Measurements from ENCODE around the gene SET. TPM values are rescaled to one million over a fixed set of nuclear protein-coding genes. Genes with fewer than 3 reads are reported as not detected.

Gene SET
- polyA plus RNA-seq, 4 donors, result 55.2 to 322 (median 135) TPM

DNA sequence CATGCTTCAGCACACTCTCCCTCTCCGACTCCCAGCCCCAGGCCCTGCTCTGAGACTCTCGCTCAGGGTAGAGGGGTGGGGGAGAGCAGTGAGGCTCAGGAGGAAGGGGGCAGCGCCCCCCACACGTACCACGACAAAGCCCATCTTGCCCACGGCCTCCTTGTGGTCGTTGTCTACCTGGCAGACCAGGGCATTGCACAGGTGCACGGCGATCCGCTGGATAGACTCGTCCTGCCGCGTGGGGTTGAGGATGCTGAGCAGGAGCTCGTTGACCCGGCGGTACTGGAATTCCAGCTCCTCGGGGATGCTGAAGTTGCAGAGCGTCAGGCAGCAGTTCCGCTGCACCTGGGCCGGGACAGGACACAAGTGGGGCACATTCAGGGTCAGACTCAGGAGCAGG lies 53.4 kb downstream of the SET start:
- 82 to 86% (median 86%) methylated on average over 19 to 20 of the region's 20 CpGs for WGBS, 3 donors

DNA sequence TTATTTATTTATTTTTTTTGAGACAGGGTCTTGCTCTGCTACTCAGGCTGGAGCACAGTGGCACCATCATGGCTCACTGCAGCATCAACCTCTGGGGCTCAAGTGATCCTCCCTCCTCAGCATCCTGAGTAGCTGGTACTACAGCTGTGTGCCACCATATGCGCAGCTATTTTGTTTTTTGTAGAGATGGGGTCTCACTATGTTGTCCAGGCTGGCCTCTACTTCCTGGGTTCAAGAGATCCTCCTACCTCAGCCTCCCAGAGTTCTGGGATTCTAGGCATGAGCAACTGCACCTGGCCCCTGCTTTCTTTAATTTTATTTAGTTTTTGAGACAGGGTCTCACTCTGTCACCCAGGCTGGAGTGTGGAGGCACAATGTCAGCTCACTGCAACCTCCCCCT lies 54.4 kb downstream of the SET start:
- H3K4me1 ChIP-seq (ENCODE audit: control insufficient read depth in 3 of 3, insufficient read depth in 2 of 3, low read depth in 1 of 3, low read length in 2 of 3), result no peaks in the 10 kb centered on the region
- no peaks in the 10 kb centered on the region for H3K27me3 ChIP-seq (ENCODE audit: control insufficient read depth in 3 of 3, insufficient read depth in 3 of 3, low read length in 3 of 3)
- FAIRE-seq, result no peak
- no peak overlapping the region for H3K4me3 ChIP-seq (ENCODE audit: low read depth in 1 of 3, low read length in 3 of 3)
- no peaks in the 10 kb centered on the region for H3K9me3 ChIP-seq (ENCODE audit: control insufficient read depth in 2 of 2, insufficient read depth in 1 of 2, low read depth in 1 of 2, low read length in 1 of 2)
- no peak for DNase-seq
- peaks cover 0 to 61% (median 17%) of the 10 kb centered on the region in 3 donors for H3K36me3 ChIP-seq (ENCODE audit: control insufficient read depth in 3 of 3, insufficient read depth in 2 of 3, low read depth in 1 of 3, low read length in 3 of 3)
- 97 to 100% (median 100%) methylated on average over 1 of the region's 1 CpG for WGBS, 3 donors
- H3K27ac ChIP-seq (ENCODE audit: low read depth in 1 of 3, low read length in 2 of 3), result no peak overlapping the region

More for the DNA sequence above, 53.4 kb downstream of the SET start:
- H3K4me3 ChIP-seq (ENCODE audit: low read depth in 1 of 3, low read length in 3 of 3), result no peak overlapping the region
- H3K36me3 ChIP-seq (ENCODE audit: control insufficient read depth in 3 of 3, insufficient read depth in 2 of 3, low read depth in 1 of 3, low read length in 3 of 3), result peaks cover 0 to 52% (median 17%) of the 10 kb centered on the region in 3 donors
- DNase-seq (no peak), FAIRE-seq (no peak)
- no peak overlapping the region for H3K27ac ChIP-seq (ENCODE audit: low read depth in 1 of 3, low read length in 2 of 3)
- no peaks in the 10 kb centered on the region for H3K27me3 ChIP-seq (ENCODE audit: control insufficient read depth in 3 of 3, insufficient read depth in 3 of 3, low read length in 3 of 3)
- H3K4me1 ChIP-seq (ENCODE audit: control insufficient read depth in 3 of 3, insufficient read depth in 2 of 3, low read depth in 1 of 3, low read length in 2 of 3), result no peaks in the 10 kb centered on the region
- H3K9me3 ChIP-seq (ENCODE audit: control insufficient read depth in 2 of 2, insufficient read depth in 1 of 2, low read depth in 1 of 2, low read length in 1 of 2), result no peaks in the 10 kb centered on the region

Other genes starting within 250 kb of the SET start
- 10 to 100 TPM in 2 of 4 donors, 1 to 10 TPM in 2; 4.0 to 21.8 (median 11.9) TPM for gene ODF2, start 233.2 kb upstream of the SET start, polyA plus RNA-seq
- 10 to 100 TPM; 17.8 to 31.3 (median 21.1) TPM for gene GLE1, start 184.5 kb upstream of the SET start, polyA plus RNA-seq
- 100 to 1,000 TPM in 3 of 4 donors, 10 to 100 TPM in 1; 98.1 to 243 (median 152) TPM for gene SPTAN1, start 136.6 kb upstream of the SET start, polyA plus RNA-seq
- gene DYNC2I2, start 32.4 kb upstream of the SET start, polyA plus RNA-seq, result 100 to 1,000 TPM in 2 of 4 donors, 10 to 100 TPM in 2; 37.6 to 122 (median 92.3) TPM
- 10 to 100 TPM in 1 of 4 donors, 1 to 10 TPM in 3; 4.1 to 12.3 (median 4.5) TPM for gene PKN3, start 13.3 kb downstream of the SET start, polyA plus RNA-seq
- gene ZDHHC12, start 34.9 kb downstream of the SET start, polyA plus RNA-seq, result 10 to 100 TPM; 44.6 to 99.3 (median 68.6) TPM
- 10 to 100 TPM; 24.6 to 77.2 (median 47.1) TPM for gene ZER1, start 82.7 kb downstream of the SET start, polyA plus RNA-seq
- gene TBC1D13, start 98.0 kb downstream of the SET start, polyA plus RNA-seq, result 10 to 100 TPM; 16.2 to 38.4 (median 24.0) TPM
- 10 to 100 TPM; 12.8 to 79.6 (median 57.1) TPM for gene ENDOG, start 129.3 kb downstream of the SET start, polyA plus RNA-seq
- gene SPOUT1, start 140.6 kb downstream of the SET start, polyA plus RNA-seq, result 10 to 100 TPM; 21.0 to 36.7 (median 24.0) TPM
- 1 to 10 TPM; 4.1 to 7.5 (median 5.2) TPM for gene KYAT1, start 192.7 kb downstream of the SET start, polyA plus RNA-seq
- 10 to 100 TPM in 2 of 4 donors, 1 to 10 TPM in 2; 4.1 to 28.4 (median 11.2) TPM for gene LRRC8A, start 192.9 kb downstream of the SET start, polyA plus RNA-seq
- 10 to 100 TPM in 1 of 4 donors, 1 to 10 TPM in 3; 1.1 to 25.8 (median 4.9) TPM for gene PHYHD1, start 231.8 kb downstream of the SET start, polyA plus RNA-seq